Thyroid gland (tissue), 4 donors: Measurements from ENCODE around the gene PEX11G. TPM values are rescaled to one million over a fixed set of nuclear protein-coding genes. Genes with fewer than 3 reads are reported as not detected.

ENCODE experiments used
- DNase-seq, 2 donors: peaks; one replicate each; pipeline ENCODE4 v3.0.0-alpha.2; 2019
- H3K27ac ChIP-seq, 3 donors: fragments of 200-600 bp; sonication (generic); 1 replicate in 2 of 3; 2 replicates in 1 of 3; pipeline ENCODE4 v1.5.1; 2016 to 2019; ENCODE audit warnings: mild to moderate bottlenecking in 1 of 3, moderate library complexity in 1 of 3
- H3K27me3 ChIP-seq: fragments of 200-600 bp; sonication (generic); one replicate; pipeline ENCODE4 v1.5.1; 2019
- H3K36me3 ChIP-seq, 2 donors: fragments of 200-600 bp; sonication (generic); one replicate each; pipeline ENCODE4 v1.5.1; 2016 to 2019
- H3K4me1 ChIP-seq, 2 donors: fragments of 200-600 bp; sonication (generic); one replicate each; pipeline ENCODE4 v1.5.1; 2017 to 2019
- H3K4me3 ChIP-seq, 3 donors: fragments of 200-600 bp; sonication (generic); replicated peaks in 1 of 3; 1 replicate in 2 of 3; 2 replicates in 1 of 3; pipeline ENCODE4 v1.5.1; 2016; ENCODE audit warnings: mild to moderate bottlenecking in 1 of 3
- H3K9me3 ChIP-seq: fragments of 200-600 bp; sonication (generic); one replicate; pipeline ENCODE4 v1.5.1; 2017
- CTCF ChIP-seq, 6 experiments: fragments of 200-600 bp in 3 of 6; fragments of 450-650 bp in 3 of 6; sonication (generic) in 3 of 6; IDR thresholded peaks; one replicate each; pipeline ENCODE4 v1.5.1; 2016 to 2019; ENCODE audit warnings: antibody characterized with exemption in 6 of 6, mild to moderate bottlenecking in 2 of 6, inconsistent platforms in 1 of 6, moderate library complexity in 1 of 6
- POLR2A ChIP-seq, 2 donors: fragments of 450-650 bp; IDR thresholded peaks; one replicate each; pipeline ENCODE4 v1.6.1; 2017; ENCODE audit warnings: antibody characterized with exemption in 2 of 2, mild to moderate bottlenecking in 2 of 2, moderate library complexity in 1 of 2
- WGBS, 2 donors: methylation state at CpG; one replicate each; pipeline ENCODE4 v1.1.5; 2017; 5-methylcytosine and 5-hydroxymethylcytosine counted together
- intact Hi-C: fragments of 100-400 bp; cut with DNase I; formaldehyde crosslinking; loops from one replicate; pipeline ENCODE4 v1.15.1; 2023
- total RNA-seq, 4 donors: library from RNA; depleted of rRNA; stranded (reverse); fragments of >200 nt; gene quantifications; one replicate each; pipeline ENCODE4 v1.2.3, GENCODE V29; 2016

PEX11G gene
- total RNA-seq, 4 donors from 2014 or later = 2.3 to 11.5 (median 5.5) TPM

- H3K36me3 ChIP-seq = peaks cover 7 to 10% of the 10 kb centered on the region in 2 donors
- H3K27me3 ChIP-seq = no peaks in the 10 kb centered on the region
- intact Hi-C loops = loop anchor here (10.0 kb wide), 1 partner anchor 139 kb away; no protein-coding TSS in a partner anchor
- H3K4me3 ChIP-seq = peak overlapping the region; percentile 40 to 71 (median 42)
- H3K4me1 ChIP-seq = peaks cover 13 to 17% of the 10 kb centered on the region in 2 donors
- TF ChIP-seq POLR2A (IDR thresholded peaks at IDR 0.05) = peak in 1 of 2 donors; percentile 48
- TF ChIP-seq CTCF (IDR thresholded peaks at IDR 0.05) = no peak
- no peaks in the 10 kb centered on the region for H3K9me3 ChIP-seq
- 0% methylated on average over 30 to 33 of the region's 41 CpGs for WGBS, 2 donors
- peak; percentile 86 to 89 for DNase-seq
- H3K27ac ChIP-seq = peak overlapping the region; percentile 80 to 92 (median 91)
Observed at GRCh38 chr19:7533925-7534480, 45.2 kb upstream of the PEX11G start.

GRCh38 chr19:7533281-7533885, 44.5 kb upstream of the PEX11G start:
- Histone ChIP-seq H3K4me1 (peaks cover 13 to 17% of the 10 kb centered on the region in 2 donors), H3K27ac (peak overlapping the region; percentile 80 to 92 (median 91)), H3K27me3 (no peaks in the 10 kb centered on the region), H3K4me3 (peak overlapping the region in 2 of 3 donors; percentile 40 to 71), H3K9me3 (no peaks in the 10 kb centered on the region), H3K36me3 (peaks cover under 1 to 6% of the 10 kb centered on the region in 2 donors)
- DNase-seq = peak; percentile 58 to 61
- TF ChIP-seq CTCF (IDR thresholded peaks at IDR 0.05) (no peak), POLR2A (IDR thresholded peaks at IDR 0.05) (no peak)
- intact Hi-C loops = loop anchor here (10.0 kb wide), 1 partner anchor 139 kb away; no protein-coding TSS in a partner anchor
- WGBS, 2 donors = 12 to 13% methylated on average over 21 to 25 of the region's 30 CpGs

- H3K4me1 ChIP-seq = peaks cover 8% of the 10 kb centered on the region in 2 donors
- no peak for DNase-seq
- H3K36me3 ChIP-seq = peaks cover 0 to 2% of the 10 kb centered on the region in 2 donors
- TF ChIP-seq POLR2A (IDR thresholded peaks at IDR 0.05) (no peak), CTCF (IDR thresholded peaks at IDR 0.05) (no peak)
- no peaks in the 10 kb centered on the region for H3K27me3 ChIP-seq
- WGBS, 2 donors = 95 to 96% methylated on average over 30 to 33 of the region's 33 CpGs
- H3K9me3 ChIP-seq = no peaks in the 10 kb centered on the region
- intact Hi-C loops = loop anchor here (10.0 kb wide), 1 partner anchor 135 kb away; no protein-coding TSS in a partner anchor
- no peak overlapping the region for H3K4me3 ChIP-seq
- no peak overlapping the region for H3K27ac ChIP-seq
Observed at GRCh38 chr19:7529610-7530490, 41.0 kb upstream of the PEX11G start.

GRCh38 chr19:7529246-7529600, 40.4 kb upstream of the PEX11G start:
- H3K4me3 ChIP-seq = no peak overlapping the region
- TF ChIP-seq CTCF (IDR thresholded peaks at IDR 0.05) (no peak), POLR2A (IDR thresholded peaks at IDR 0.05) (no peak)
- no peaks in the 10 kb centered on the region for H3K27me3 ChIP-seq
- no peaks in the 10 kb centered on the region for H3K9me3 ChIP-seq
- 84% methylated on average over 15 of the region's 15 CpGs for WGBS, 2 donors
- no peak for DNase-seq
- no peak overlapping the region for H3K27ac ChIP-seq
- peaks cover 0 to 2% of the 10 kb centered on the region in 2 donors for H3K36me3 ChIP-seq
- peaks cover 8% of the 10 kb centered on the region in 2 donors for H3K4me1 ChIP-seq
- intact Hi-C loops = no loop called here
